ENCODE data around the gene TMEM220. TPM values are rescaled to one million over a fixed set of nuclear protein-coding genes. Genes with fewer than 3 reads are reported as not detected.
"Not testable (repeated sequence)": the region's sequence is repeated elsewhere in the genome, so short reads cannot be mapped to it uniquely, and the experiment has no call there.

TMEM220 gene
- polyA plus RNA-seq, 3 donors from 2014 or later, result 4.4 to 9.4 (median 7.8) TPM

- Mint-ChIP-seq H3K36me3 (peaks cover 8 to 13% (median 8%) of the 10 kb centered on the region in 3 donors), H3K27me3 (ENCODE audit: low read depth in 3 of 3) (peaks cover 0 to 3% (median 1%) of the 10 kb centered on the region in 3 donors), H3K27ac (peak overlapping the region; percentile 92 to 97 (median 95)), H3K4me3 (peak overlapping the region; percentile 92 to 99 (median 95)), H3K9me3 (no peaks in the 10 kb centered on the region), H3K4me1 (peaks cover 45 to 72% of the 10 kb centered on the region in 2 donors)
- no peak for DNase-seq
Measured at GRCh38 chr17:10698096-10698818, 31.6 kb downstream of the TMEM220 start.

GRCh38 chr17:10697092-10698081 is 32.4 kb downstream of the TMEM220 start, which contains the start of the genes ADPRM and SCO1:
ADPRM (plus strand) TSS chr17:10697594; CDS start chr17:10704927, 7,333 bp downstream.
SCO1 (minus strand) TSS chr17:10697533; CDS start chr17:10697507, 26 bp downstream.
- Mint-ChIP-seq H3K4me1 (peaks cover 39 to 70% of the 10 kb centered on the region in 2 donors), H3K27me3 (ENCODE audit: low read depth in 3 of 3) (peaks cover 0 to 3% (median 1%) of the 10 kb centered on the region in 3 donors), H3K9me3 (no peaks in the 10 kb centered on the region), H3K36me3 (peaks cover 8 to 22% (median 14%) of the 10 kb centered on the region in 3 donors), H3K4me3 (peak within 1 kb of the TSS; percentile 92 to 99 (median 95)), H3K27ac (peak within 1 kb of the TSS; percentile 92 to 97 (median 95))
- peak; percentile 88 to 90 (median 88) for DNase-seq

GRCh38 chr17:10695875-10696407 is 33.9 kb downstream of the TMEM220 start:
- H3K4me1 Mint-ChIP-seq, result peaks cover 34 to 60% of the 10 kb centered on the region in 2 donors
- H3K4me3 Mint-ChIP-seq, result peak overlapping the region; percentile 92 to 95 (median 95)
- H3K27me3 Mint-ChIP-seq (ENCODE audit: low read depth in 3 of 3); DNase-seq; H3K9me3 Mint-ChIP-seq: not testable (repeated sequence)
- H3K27ac Mint-ChIP-seq, result peak overlapping the region in 4 of 6 donors; percentile 21 to 95 (median 60)
- peaks cover 8 to 29% (median 23%) of the 10 kb centered on the region in 3 donors for H3K36me3 Mint-ChIP-seq

- H3K27ac Mint-ChIP-seq, result no peak overlapping the region
- no peak overlapping the region for H3K4me3 Mint-ChIP-seq
- no peak for DNase-seq
- peaks cover 3 to 21% of the 10 kb centered on the region in 2 donors for H3K4me1 Mint-ChIP-seq
- H3K9me3 Mint-ChIP-seq, result no peaks in the 10 kb centered on the region
- H3K27me3 Mint-ChIP-seq (ENCODE audit: low read depth in 3 of 3), result peaks cover 0 to 3% (median 0%) of the 10 kb centered on the region in 3 donors
- H3K36me3 Mint-ChIP-seq, result peaks cover 11 to 44% (median 32%) of the 10 kb centered on the region in 3 donors
Measured at GRCh38 chr17:10687499-10687898, 42.3 kb downstream of the TMEM220 start.

- peak in 1 of 3 donors; percentile 17 for DNase-seq
- Mint-ChIP-seq H3K36me3 (peaks cover 23 to 51% (median 27%) of the 10 kb centered on the region in 3 donors), H3K27ac (no peak overlapping the region), H3K9me3 (no peaks in the 10 kb centered on the region), H3K4me3 (no peak overlapping the region), H3K27me3 (ENCODE audit: low read depth in 3 of 3) (peaks cover 0 to 3% (median 0%) of the 10 kb centered on the region in 3 donors), H3K4me1 (peaks cover 0 to 7% of the 10 kb centered on the region in 2 donors)
Measured at GRCh38 chr17:10683853-10684252, 46.0 kb downstream of the TMEM220 start.

- H3K9me3 Mint-ChIP-seq, result no peaks in the 10 kb centered on the region
- H3K27me3 Mint-ChIP-seq (ENCODE audit: low read depth in 3 of 3), result no peaks in the 10 kb centered on the region
- H3K27ac Mint-ChIP-seq, result no peak overlapping the region
- no peak overlapping the region for H3K4me3 Mint-ChIP-seq
- DNase-seq, result no peak
- peaks cover 23 to 47% (median 33%) of the 10 kb centered on the region in 3 donors for H3K36me3 Mint-ChIP-seq
- H3K4me1 Mint-ChIP-seq, result no peaks in the 10 kb centered on the region
Measured at GRCh38 chr17:10681866-10682446, 47.9 kb downstream of the TMEM220 start.

- H3K27me3 Mint-ChIP-seq (ENCODE audit: low read depth in 3 of 3), result peaks cover 0 to 2% (median 0%) of the 10 kb centered on the region in 3 donors
- peaks cover 14 to 20% (median 16%) of the 10 kb centered on the region in 3 donors for H3K36me3 Mint-ChIP-seq
- H3K4me1 Mint-ChIP-seq, result no peaks in the 10 kb centered on the region
- DNase-seq, result no peak
- H3K9me3 Mint-ChIP-seq, result no peaks in the 10 kb centered on the region
- no peak overlapping the region for H3K4me3 Mint-ChIP-seq
- H3K27ac Mint-ChIP-seq, result no peak overlapping the region
Measured at GRCh38 chr17:10674704-10675103, 55.1 kb downstream of the TMEM220 start.

GRCh38 chr17:10673312-10673711 is 56.5 kb downstream of the TMEM220 start:
- H3K27ac Mint-ChIP-seq, result no peak overlapping the region
- peaks cover 11 to 14% (median 13%) of the 10 kb centered on the region in 3 donors for H3K36me3 Mint-ChIP-seq
- peaks cover 0 to 2% (median 0%) of the 10 kb centered on the region in 3 donors for H3K27me3 Mint-ChIP-seq (ENCODE audit: low read depth in 3 of 3)
- no peak for DNase-seq
- H3K4me3 Mint-ChIP-seq, result no peak overlapping the region
- no peaks in the 10 kb centered on the region for H3K4me1 Mint-ChIP-seq
- H3K9me3 Mint-ChIP-seq, result no peaks in the 10 kb centered on the region

GRCh38 chr17:10668775-10669174 is 61.0 kb downstream of the TMEM220 start:
- Mint-ChIP-seq H3K4me3 (no peak overlapping the region), H3K36me3 (peaks cover 9 to 12% (median 9%) of the 10 kb centered on the region in 3 donors), H3K9me3 (no peaks in the 10 kb centered on the region), H3K27me3 (ENCODE audit: low read depth in 3 of 3) (no peaks in the 10 kb centered on the region), H3K4me1 (no peaks in the 10 kb centered on the region), H3K27ac (no peak overlapping the region)
- DNase-seq, result no peak

- no peak for DNase-seq
- Mint-ChIP-seq H3K27ac (no peak overlapping the region), H3K4me3 (no peak overlapping the region), H3K27me3 (ENCODE audit: low read depth in 3 of 3) (no peaks in the 10 kb centered on the region), H3K4me1 (no peaks in the 10 kb centered on the region), H3K36me3 (peaks cover 5 to 16% (median 12%) of the 10 kb centered on the region in 3 donors), H3K9me3 (no peaks in the 10 kb centered on the region)
Measured at GRCh38 chr17:10666906-10667305, 62.9 kb downstream of the TMEM220 start.

- H3K27ac Mint-ChIP-seq, result no peak overlapping the region
Measured at GRCh38 chr17:10664571-10664970, 65.3 kb downstream of the TMEM220 start.

More at GRCh38 chr17:10664571-10664970, 65.3 kb downstream of the TMEM220 start:
- DNase-seq, result no peak
- H3K36me3 Mint-ChIP-seq, result peaks cover 6 to 20% (median 14%) of the 10 kb centered on the region in 3 donors
- H3K4me1 Mint-ChIP-seq, result no peaks in the 10 kb centered on the region
- no peaks in the 10 kb centered on the region for H3K9me3 Mint-ChIP-seq
- no peaks in the 10 kb centered on the region for H3K27me3 Mint-ChIP-seq (ENCODE audit: low read depth in 3 of 3)
- no peak overlapping the region for H3K4me3 Mint-ChIP-seq

Measured in immature natural killer cell (primary cell).